Activated T-helper 1 cell treated with Interleukin-2 at 50 U/mL for 16 hours (primary cell): ENCODE measurements around the gene TMEM187.
"Not testable (repeated sequence)": the region's sequence is repeated elsewhere in the genome, so short reads cannot be mapped to it uniquely, and the experiment has no call there.

Experiments used
- DNase-seq: peaks from one replicate; pipeline ENCODE4 v3.0.0-alpha.2; 2020; ENCODE audit warnings: low read depth

Gene TMEM187

GRCh38 chrX:153971450-153972367 is 845 bp upstream of the TMEM187 start, which contains the start of gene HCFC1:
TSS of gene HCFC1 (minus strand) at chrX:153971818. CDS start at chrX:153970840, 978 bp downstream.
- DNase-seq, result peak; percentile 86

DNA sequence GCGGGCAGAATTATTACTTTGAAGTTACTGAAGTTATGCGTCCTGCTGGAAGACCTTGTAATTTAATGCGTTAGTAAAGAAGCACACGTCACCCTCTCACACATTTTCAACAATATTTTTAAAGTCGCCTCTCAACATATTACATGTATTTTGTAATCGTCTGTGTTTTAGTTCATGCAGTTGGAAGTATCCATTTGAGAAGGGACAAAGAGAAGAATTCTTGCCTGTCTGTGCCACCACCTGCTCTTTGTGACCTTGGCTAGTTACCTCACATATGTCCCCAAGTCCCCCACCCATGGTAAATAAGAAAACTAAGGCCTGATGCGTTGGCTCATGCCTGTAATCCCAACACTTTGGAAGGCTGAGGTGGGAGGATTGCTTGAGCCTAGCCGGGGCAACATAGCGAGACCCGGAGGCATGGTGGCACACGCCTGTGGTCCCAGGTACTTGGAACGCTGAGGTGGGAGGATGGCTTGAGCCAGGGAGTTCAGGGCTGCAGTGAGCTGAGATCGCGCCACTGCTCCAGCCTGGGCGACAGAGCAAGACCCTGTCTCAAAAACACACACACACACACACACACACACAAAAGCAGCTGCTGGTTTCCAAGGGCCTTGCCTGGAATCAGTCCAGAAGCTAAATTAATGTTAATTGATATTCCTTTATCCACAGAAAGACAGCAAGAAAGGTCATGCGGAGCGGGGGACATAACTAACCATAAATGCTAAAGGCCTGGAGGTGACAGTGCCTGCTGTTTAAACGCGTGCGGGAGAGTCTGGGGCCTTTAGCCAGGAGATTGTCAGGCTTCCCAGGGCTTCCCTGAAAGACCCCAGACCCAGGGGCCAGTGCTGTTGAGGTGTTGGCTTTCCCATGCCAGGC is 811 bp downstream of the TMEM187 start:
- DNase-seq, result no peak

DNA sequence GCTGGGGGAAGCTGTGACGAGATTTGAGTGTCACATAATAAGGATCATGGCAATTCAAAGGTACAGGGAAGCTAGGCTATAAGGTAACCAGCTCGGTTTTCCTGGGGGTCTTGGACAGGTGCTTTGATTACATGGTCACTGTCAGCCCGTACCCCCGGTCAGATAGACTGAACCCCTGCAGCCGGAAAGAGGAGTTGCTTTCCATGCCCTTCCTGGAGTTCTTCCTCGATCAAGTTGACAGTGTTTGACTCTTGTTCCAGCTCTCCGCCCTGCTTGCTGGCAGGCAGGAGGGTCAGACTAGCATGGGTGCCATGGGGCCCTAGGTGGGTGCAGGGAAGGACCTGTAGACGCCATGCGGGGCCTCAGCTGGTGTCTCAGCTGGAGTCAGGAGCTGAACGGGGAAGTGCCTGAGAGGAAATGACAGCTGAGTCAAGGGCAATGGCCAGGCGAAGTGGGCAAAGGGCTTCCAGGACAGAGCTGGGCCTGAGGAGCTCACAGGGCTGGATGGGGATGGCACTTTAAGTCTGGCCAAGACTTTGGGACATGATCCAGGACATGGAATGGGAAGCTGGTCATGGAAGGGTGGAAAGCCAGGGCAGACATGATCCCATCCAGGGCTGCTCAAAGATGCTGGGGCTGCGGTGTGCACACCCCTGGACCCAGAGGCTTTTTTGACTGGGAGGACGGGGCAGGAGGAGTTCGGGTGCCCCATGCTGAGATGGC is 1.6 kb downstream of the TMEM187 start:
- DNase-seq, result no peak

GRCh38 chrX:153974726-153975286 is 2.3 kb downstream of the TMEM187 start:
- no peak for DNase-seq

DNA sequence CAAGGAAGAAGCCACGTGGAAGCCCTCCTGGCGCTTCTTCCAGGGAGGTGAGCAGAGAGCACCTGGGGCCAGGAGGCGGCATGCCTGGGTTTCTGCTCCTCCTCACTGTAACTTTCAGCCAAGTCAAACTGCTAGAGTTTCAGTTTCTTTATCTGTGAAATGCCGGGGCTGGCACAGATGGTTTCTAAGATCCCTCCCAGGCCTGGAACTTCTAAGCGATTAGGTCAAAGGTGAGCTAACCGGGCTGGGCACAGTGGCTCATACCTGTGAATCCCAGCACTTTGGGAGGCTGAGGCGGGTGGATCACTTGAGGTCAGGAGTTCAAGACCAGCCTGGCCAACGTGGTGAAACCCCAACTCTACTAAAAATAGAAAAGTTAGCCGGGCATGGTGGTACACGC is 7.8 kb downstream of the TMEM187 start:
- not testable (repeated sequence) for DNase-seq

- DNase-seq, result no peak
Measured at GRCh38 chrX:153981231-153981630, 8.7 kb downstream of the TMEM187 start.

DNA sequence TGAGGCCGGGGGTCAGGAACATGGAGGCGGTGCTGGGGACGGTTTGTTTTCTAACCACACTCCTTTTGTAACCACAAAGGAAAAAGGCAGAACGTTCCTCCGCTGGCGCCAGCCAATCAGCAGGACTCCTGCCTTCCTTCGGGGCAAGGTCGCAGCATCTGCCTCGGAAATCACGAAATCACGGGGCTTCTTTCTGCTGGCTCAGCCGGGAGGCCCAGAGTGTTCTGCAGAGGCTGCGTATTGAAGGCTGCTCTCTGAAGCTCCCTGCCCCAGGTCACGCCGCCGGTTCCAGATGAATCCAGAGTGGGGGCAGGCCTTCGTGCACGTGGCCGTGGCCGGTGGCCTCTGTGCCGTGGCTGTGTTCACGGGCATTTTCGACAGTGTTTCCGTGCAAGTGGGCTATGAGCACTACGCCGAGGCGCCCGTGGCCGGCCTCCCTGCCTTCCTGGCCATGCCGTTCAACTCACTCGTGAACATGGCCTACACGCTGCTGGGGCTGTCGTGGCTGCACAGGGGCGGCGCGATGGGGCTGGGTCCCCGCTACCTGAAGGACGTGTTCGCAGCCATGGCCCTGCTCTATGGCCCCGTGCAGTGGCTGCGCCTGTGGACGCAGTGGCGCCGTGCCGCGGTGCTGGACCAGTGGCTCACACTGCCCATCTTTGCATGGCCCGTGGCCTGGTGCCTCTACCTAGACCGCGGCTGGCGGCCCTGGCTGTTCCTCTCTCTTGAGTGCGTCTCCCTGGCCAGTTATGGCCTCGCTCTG is 9.4 kb downstream of the TMEM187 start:
- DNase-seq, result no peak

GRCh38 chrX:153983321-153983801 is 10.8 kb downstream of the TMEM187 start:
- no peak for DNase-seq

DNA sequence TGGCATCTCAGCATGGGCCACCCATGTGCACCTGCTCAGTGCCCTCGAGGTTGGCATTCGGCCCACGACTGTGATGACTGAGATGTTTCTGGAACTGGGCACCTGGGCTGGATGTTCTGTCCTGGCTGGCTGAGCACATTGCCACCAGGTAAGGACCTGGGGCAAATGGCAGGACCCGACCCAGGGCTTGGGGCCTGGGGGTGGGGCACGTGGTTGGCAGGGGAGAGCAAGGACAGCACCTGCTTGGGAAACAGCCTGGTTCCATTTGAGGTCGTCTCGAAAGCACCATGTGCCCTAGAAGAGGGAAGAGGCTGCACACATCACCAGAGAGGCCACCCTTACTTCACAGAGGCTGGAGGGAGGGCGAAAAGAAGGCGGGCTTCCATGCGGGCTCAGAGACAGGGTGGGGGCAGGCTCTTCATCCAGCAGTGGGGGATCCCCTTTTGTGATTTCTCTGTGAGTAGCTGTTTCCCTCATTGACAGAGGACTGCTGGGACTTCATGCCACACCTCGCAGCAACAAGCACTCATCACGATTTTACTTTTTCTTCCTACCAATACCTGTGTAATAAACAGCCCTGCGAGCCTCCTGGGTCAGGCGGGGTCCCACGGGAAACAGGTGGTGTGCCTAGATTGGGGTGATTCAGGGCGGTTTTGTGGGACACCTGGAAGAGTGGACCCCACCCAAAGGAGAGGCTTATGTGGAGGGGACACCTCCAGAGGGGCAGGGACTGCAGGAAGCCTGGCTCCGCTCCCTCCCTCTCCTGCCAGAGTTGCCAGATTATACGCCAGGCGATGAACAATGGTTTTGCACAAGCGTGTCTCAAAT is 12.0 kb downstream of the TMEM187 start:
- DNase-seq, result no peak

DNA sequence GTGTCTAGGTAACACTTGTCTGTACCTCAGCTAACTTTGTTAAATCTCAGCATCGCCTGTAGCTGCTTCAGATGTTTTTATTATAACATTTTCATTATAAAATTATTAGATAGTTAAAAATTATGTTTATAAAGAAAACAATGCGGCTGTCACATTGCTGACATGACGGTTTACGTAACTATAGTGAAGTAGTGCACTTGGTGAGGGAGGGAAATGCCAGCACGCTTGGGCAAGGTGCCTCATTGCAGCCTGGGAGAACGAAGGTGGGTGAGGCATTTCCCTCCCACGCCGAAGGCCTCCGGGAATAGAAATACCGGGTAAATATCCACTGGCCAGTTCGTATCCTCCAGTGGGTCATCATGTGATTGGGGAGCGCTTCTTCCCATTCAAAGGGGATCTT is 15.9 kb downstream of the TMEM187 start:
- no peak for DNase-seq

- no peak for DNase-seq
Measured at GRCh38 chrX:153989973-153990655, 17.6 kb downstream of the TMEM187 start.

- DNase-seq, result no peak
Measured at GRCh38 chrX:153991013-153991580, 18.5 kb downstream of the TMEM187 start.

GRCh38 chrX:153992180-153992579 is 19.6 kb downstream of the TMEM187 start:
- no peak for DNase-seq

GRCh38 chrX:153993079-153993478 is 20.5 kb downstream of the TMEM187 start:
- DNase-seq, result no peak

GRCh38 chrX:153993978-153994377 is 21.4 kb downstream of the TMEM187 start:
- no peak for DNase-seq

GRCh38 chrX:153994398-153994797 is 21.8 kb downstream of the TMEM187 start:
- not testable (repeated sequence) for DNase-seq

- DNase-seq, result no peak
Measured at GRCh38 chrX:153995504-153995903, 22.9 kb downstream of the TMEM187 start.

DNA sequence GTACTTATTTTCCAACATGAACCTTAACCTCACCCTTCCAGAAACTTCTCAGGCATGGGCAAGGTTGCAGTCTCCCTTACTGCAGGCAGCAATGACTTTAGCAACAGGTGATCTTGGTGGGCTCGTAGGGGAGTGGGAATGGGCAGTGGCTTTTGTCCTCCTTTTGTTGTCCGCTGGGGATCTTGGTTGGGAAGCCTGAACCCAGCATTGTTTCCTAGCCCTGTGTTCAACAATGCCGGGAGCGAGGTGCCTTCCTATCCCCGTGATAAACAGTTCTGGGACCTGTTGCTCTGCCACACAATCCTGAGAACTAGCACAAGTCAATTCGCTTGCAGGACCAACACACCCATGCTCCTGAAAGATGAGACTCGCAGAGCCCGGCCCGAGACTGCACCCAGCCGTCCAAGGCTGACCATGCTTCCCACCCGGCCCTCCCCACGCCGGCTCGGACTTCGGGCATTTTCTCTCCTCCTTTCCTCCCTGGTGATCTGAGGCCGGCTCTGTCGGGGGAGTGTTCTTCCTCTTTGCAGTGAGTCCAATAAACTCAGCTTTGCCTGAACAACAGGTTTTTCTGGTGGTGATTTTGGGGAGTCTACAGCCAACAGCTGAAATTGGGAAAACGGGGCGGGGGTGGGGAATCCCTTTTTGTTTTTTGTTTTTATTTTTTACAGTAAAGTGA is 26.9 kb downstream of the TMEM187 start:
- DNase-seq, result no peak
